Vagina (tissue), 2 donors: ENCODE measurements around the gene RYR2. TPM values are rescaled to one million over a fixed set of nuclear protein-coding genes. Genes with fewer than 3 reads are reported as not detected.

Source experiments
- DNase-seq, 2 donors: peaks; one replicate each; pipeline ENCODE4 v3.0.0-alpha.2; 2017; ENCODE audit errors: extremely low spot score in 2 of 2
- H3K27ac ChIP-seq: fragments of 200-600 bp; sonication (generic); one replicate; pipeline ENCODE4 v1.5.1; 2019
- H3K27me3 ChIP-seq: fragments of 200-600 bp; sonication (generic); one replicate; pipeline ENCODE4 v1.5.1; 2019
- H3K36me3 ChIP-seq, 2 donors: fragments of 200-600 bp; sonication (generic); one replicate each; pipeline ENCODE4 v1.5.1; 2017 to 2019
- H3K4me1 ChIP-seq: fragments of 200-600 bp; sonication (generic); one replicate; pipeline ENCODE4 v1.5.1; 2019
- H3K4me3 ChIP-seq, 2 donors: fragments of 200-600 bp; sonication (generic); 1 replicate in 1 of 2; 2 replicates in 1 of 2; pipeline ENCODE4 v1.5.1; 2016 to 2019
- H3K9me3 ChIP-seq: fragments of 200-600 bp; sonication (generic); one replicate; pipeline ENCODE4 v1.5.1; 2019
- POLR2A ChIP-seq, 2 donors: fragments of 450-650 bp; IDR thresholded peaks; one replicate each; pipeline ENCODE4 v1.6.1; 2017; ENCODE audit warnings: antibody characterized with exemption in 2 of 2, mild to moderate bottlenecking in 2 of 2, moderate library complexity in 2 of 2
- POLR2AphosphoS5 ChIP-seq, 2 donors: sonication (generic); formaldehyde crosslinking; IDR thresholded peaks; one replicate each; pipeline ENCODE4 v1.9.0; 2017; ENCODE audit warnings: antibody characterized with exemption in 2 of 2, mild to moderate bottlenecking in 2 of 2, low read depth in 1 of 2; ENCODE audit not compliant: insufficient read depth in 1 of 2
- intact Hi-C: fragments of 100-400 bp; cut with DNase I; formaldehyde crosslinking; loops from one replicate; pipeline ENCODE4 v1.15.1; 2023
- total RNA-seq: library from RNA; depleted of rRNA; stranded (reverse); fragments of >200 nt; gene quantifications from one replicate; pipeline ENCODE4 v1.2.3, GENCODE V29; 2016
- TF ChIP-seq, protein P1 (sequence below), 3 experiments: fragments of 450-650 bp in 2 of 3; fragments of 200-600 bp in 1 of 3; sonication (generic) in 1 of 3; IDR thresholded peaks; one replicate each; pipeline ENCODE4 v1.5.1; 2017 to 2019; ENCODE audit warnings: antibody characterized with exemption in 3 of 3, mild to moderate bottlenecking in 2 of 3, moderate library complexity in 2 of 3

Gene RYR2
- total RNA-seq, 1 donor from 2014 or later: 1.5 TPM

DNA sequence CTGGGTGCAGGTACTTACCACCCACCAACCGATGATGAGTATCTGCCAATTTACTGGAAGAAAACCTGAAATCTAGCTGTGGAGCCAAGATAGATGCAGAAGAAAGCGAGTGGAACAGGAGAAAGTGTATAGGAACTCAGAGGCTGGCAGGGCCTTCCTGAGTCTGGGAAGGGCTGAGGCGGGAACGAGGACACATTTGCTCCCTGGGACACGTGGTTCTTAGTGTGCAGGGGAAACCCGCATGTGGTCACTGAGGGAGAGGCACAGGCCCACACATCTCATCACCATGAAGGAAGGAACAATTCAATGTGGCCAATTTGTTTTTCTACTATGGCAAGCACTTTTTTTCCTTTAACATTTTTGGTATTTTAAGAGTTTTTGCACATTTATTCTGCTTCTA, 8.2 kb downstream of the RYR2 start:
- H3K4me3 ChIP-seq: no peak overlapping the region
- H3K4me1 ChIP-seq: no peaks in the 10 kb centered on the region
- no peaks in the 10 kb centered on the region for H3K9me3 ChIP-seq
- no peaks in the 10 kb centered on the region for H3K36me3 ChIP-seq
- no peak for DNase-seq
- no peak overlapping the region for H3K27ac ChIP-seq
- TF ChIP-seq POLR2A (IDR thresholded peaks at IDR 0.05): no peak
- no peak for TF ChIP-seq POLR2AphosphoS5 (IDR thresholded peaks at IDR 0.05; ENCODE audit: insufficient read depth in 1 of 2, low read depth in 1 of 2)
- TF ChIP-seq, protein P1, sequence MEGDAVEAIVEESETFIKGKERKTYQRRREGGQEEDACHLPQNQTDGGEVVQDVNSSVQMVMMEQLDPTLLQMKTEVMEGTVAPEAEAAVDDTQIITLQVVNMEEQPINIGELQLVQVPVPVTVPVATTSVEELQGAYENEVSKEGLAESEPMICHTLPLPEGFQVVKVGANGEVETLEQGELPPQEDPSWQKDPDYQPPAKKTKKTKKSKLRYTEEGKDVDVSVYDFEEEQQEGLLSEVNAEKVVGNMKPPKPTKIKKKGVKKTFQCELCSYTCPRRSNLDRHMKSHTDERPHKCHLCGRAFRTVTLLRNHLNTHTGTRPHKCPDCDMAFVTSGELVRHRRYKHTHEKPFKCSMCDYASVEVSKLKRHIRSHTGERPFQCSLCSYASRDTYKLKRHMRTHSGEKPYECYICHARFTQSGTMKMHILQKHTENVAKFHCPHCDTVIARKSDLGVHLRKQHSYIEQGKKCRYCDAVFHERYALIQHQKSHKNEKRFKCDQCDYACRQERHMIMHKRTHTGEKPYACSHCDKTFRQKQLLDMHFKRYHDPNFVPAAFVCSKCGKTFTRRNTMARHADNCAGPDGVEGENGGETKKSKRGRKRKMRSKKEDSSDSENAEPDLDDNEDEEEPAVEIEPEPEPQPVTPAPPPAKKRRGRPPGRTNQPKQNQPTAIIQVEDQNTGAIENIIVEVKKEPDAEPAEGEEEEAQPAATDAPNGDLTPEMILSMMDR (IDR thresholded peaks at IDR 0.05): no peak
- no peaks in the 10 kb centered on the region for H3K27me3 ChIP-seq
- intact Hi-C loops: no loop called here

- Histone ChIP-seq H3K27ac (no peak overlapping the region), H3K4me1 (no peaks in the 10 kb centered on the region), H3K36me3 (no peaks in the 10 kb centered on the region), H3K27me3 (no peaks in the 10 kb centered on the region), H3K9me3 (no peaks in the 10 kb centered on the region), H3K4me3 (no peak overlapping the region)
- TF ChIP-seq POLR2A (IDR thresholded peaks at IDR 0.05) (no peak), POLR2AphosphoS5 (IDR thresholded peaks at IDR 0.05; ENCODE audit: insufficient read depth in 1 of 2, low read depth in 1 of 2) (no peak)
- TF ChIP-seq, protein P1 (IDR thresholded peaks at IDR 0.05): no peak
- no peak for DNase-seq
- intact Hi-C loops: no loop called here
Observed at GRCh38 chr1:237050915-237051314, 8.9 kb downstream of the RYR2 start.

DNA sequence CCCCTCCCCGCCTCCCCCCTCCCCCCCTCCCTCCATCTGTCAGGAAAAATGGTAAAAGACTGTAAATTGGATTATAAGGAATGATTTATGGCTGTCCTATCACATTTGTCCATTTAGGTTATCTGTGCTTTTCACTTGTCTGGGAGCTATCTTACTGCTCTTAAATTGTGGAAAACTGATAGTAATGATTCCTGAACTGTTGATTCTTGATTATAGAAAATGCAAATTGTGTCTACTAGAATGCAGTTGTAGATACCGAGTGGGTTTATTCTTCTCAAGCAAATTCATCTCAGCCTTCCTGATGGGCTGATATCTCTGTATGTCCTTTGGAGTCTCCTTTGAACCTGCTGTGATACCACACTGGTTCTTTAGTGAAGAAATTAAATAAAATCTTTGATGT, 12.3 kb downstream of the RYR2 start:
- Histone ChIP-seq H3K4me3 (no peak overlapping the region), H3K9me3 (no peaks in the 10 kb centered on the region), H3K36me3 (no peaks in the 10 kb centered on the region), H3K27ac (no peak overlapping the region), H3K27me3 (no peaks in the 10 kb centered on the region), H3K4me1 (no peaks in the 10 kb centered on the region)
- TF ChIP-seq POLR2AphosphoS5 (IDR thresholded peaks at IDR 0.05; ENCODE audit: insufficient read depth in 1 of 2, low read depth in 1 of 2): no peak
- no peak for TF ChIP-seq POLR2A (IDR thresholded peaks at IDR 0.05)
- TF ChIP-seq, protein P1 (IDR thresholded peaks at IDR 0.05): no peak
- DNase-seq: no peak
- intact Hi-C loops: no loop called here

DNA sequence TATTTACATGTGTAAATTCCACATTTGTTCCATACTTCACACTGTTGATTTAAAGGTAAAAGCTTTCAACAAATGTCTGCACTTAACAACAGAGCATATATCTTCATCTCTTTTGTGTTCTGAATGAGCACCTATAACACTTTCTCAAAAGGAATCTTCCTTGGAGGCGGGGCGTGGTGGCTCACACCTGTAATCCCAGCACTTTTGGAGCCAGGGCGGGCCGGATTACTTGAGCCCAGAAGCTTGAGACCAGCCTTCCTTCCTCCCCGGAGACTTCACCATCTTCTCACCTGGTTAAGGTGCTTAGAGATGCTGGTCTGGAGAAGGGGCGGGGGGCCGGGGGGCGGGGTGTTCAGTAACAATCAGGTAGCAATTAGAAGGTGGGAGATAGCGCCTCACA, 16.5 kb downstream of the RYR2 start:
- Histone ChIP-seq H3K9me3 (no peaks in the 10 kb centered on the region), H3K4me1 (no peaks in the 10 kb centered on the region), H3K4me3 (no peak overlapping the region), H3K27ac (no peak overlapping the region), H3K27me3 (no peaks in the 10 kb centered on the region), H3K36me3 (no peaks in the 10 kb centered on the region)
- intact Hi-C loops: no loop called here
- no peak for DNase-seq
- TF ChIP-seq, protein P1 (IDR thresholded peaks at IDR 0.05): no peak
- TF ChIP-seq POLR2AphosphoS5 (IDR thresholded peaks at IDR 0.05; ENCODE audit: insufficient read depth in 1 of 2, low read depth in 1 of 2) (no peak), POLR2A (IDR thresholded peaks at IDR 0.05) (no peak)

DNA sequence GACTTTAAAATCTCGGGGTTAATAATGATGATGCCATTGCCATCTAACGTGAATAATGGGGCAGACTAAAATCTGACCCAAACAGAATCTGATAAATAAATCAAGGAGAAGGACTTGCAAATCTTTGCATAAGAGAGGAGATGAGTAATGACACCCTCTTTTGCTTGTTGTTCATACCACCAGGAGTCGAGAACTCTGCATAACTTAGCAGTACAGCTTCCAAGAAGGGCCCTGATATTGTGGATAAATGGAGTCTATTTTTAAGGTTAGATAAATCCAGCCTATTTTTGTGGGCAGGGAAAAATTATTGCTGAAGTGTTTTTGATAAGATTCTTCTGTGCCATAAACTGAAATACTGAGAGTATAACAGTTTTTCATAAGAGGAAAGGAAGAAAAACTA, 17.3 kb downstream of the RYR2 start:
- H3K36me3 ChIP-seq: no peaks in the 10 kb centered on the region
- H3K27ac ChIP-seq: no peak overlapping the region

More for the DNA sequence above, 17.3 kb downstream of the RYR2 start:
- Histone ChIP-seq H3K4me3 (no peak overlapping the region), H3K27me3 (no peaks in the 10 kb centered on the region), H3K4me1 (no peaks in the 10 kb centered on the region), H3K9me3 (no peaks in the 10 kb centered on the region)
- intact Hi-C loops: no loop called here
- TF ChIP-seq, protein P1 (IDR thresholded peaks at IDR 0.05): no peak
- TF ChIP-seq POLR2A (IDR thresholded peaks at IDR 0.05): no peak
- no peak for TF ChIP-seq POLR2AphosphoS5 (IDR thresholded peaks at IDR 0.05; ENCODE audit: insufficient read depth in 1 of 2, low read depth in 1 of 2)
- DNase-seq: no peak
